ENCODE data around the gene MSS51. TPM values are rescaled to one million over a fixed set of nuclear protein-coding genes. Genes with fewer than 3 reads are reported as not detected.

MSS51 gene
- polyA plus RNA-seq, 1 donor from 2014 or later, result 8.3 TPM

DNA sequence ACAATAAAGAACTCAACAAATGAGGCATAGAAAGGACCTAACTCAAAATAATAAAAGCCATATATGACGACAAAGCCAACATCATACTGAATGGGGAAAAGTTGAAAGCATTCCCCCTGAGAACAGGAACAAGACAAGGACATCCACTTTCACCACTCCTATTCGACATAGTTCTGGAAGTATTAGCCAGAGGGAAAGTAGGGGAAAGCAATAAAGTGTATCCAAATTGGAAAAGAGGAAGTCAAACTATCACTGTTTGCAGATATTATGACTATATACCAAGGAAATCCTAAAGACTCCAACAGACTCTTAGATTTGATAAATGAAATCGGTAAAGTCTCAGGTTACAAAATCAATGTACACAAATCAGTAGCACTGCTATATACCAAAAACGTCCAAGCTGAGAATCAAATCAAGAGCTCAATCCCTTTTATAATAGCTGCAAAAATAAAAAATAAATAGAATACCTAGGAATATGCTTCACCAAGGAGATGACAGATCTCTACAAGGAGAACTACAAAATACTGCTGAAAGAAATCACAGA is 24.3 kb downstream of the MSS51 start:
- TF ChIP-seq, protein P1, sequence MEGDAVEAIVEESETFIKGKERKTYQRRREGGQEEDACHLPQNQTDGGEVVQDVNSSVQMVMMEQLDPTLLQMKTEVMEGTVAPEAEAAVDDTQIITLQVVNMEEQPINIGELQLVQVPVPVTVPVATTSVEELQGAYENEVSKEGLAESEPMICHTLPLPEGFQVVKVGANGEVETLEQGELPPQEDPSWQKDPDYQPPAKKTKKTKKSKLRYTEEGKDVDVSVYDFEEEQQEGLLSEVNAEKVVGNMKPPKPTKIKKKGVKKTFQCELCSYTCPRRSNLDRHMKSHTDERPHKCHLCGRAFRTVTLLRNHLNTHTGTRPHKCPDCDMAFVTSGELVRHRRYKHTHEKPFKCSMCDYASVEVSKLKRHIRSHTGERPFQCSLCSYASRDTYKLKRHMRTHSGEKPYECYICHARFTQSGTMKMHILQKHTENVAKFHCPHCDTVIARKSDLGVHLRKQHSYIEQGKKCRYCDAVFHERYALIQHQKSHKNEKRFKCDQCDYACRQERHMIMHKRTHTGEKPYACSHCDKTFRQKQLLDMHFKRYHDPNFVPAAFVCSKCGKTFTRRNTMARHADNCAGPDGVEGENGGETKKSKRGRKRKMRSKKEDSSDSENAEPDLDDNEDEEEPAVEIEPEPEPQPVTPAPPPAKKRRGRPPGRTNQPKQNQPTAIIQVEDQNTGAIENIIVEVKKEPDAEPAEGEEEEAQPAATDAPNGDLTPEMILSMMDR (IDR thresholded peaks at IDR 0.05; ENCODE audit: poor library complexity, severe bottlenecking), result no peak
- no peak for TF ChIP-seq POLR2AphosphoS5 (IDR thresholded peaks at IDR 0.05)
- no peak for TF ChIP-seq SMC3 (conservative IDR thresholded peaks at IDR 0.05; ENCODE audit: poor library complexity)
- no peak for TF ChIP-seq MXI1 (conservative IDR thresholded peaks at IDR 0.05; ENCODE audit: poor library complexity, severe bottlenecking)
- TF ChIP-seq REST (IDR thresholded peaks at IDR 0.05; ENCODE audit: borderline replicate concordance), result no peak
- no peak for TF ChIP-seq EP300 (conservative IDR thresholded peaks at IDR 0.05; ENCODE audit: poor library complexity, severe bottlenecking)
- TF ChIP-seq EZH2 (IDR thresholded peaks at IDR 0.05; ENCODE audit: borderline replicate concordance, insufficient read depth, low read length, poor library complexity, severe bottlenecking), result no peak
- no peak for TF ChIP-seq TAF1 (IDR thresholded peaks at IDR 0.05; ENCODE audit: low read depth)
- TF ChIP-seq RAD21 (conservative IDR thresholded peaks at IDR 0.05), result no peak
- Histone ChIP-seq H3K36me3 (ENCODE audit: insufficient read depth, low read length) (no peaks in the 10 kb centered on the region), H4K20me1 (ENCODE audit: insufficient read depth) (no peaks in the 10 kb centered on the region), H3K9me3 (ENCODE audit: low read length) (no peaks in the 10 kb centered on the region), H3K4me2 (ENCODE audit: low read length) (no peak overlapping the region), H3K9ac (ENCODE audit: low read length) (no peak overlapping the region), H3K27ac (ENCODE audit: low read length) (no peak overlapping the region), H3K4me3 (ENCODE audit: low read length) (no peak overlapping the region), H3K79me2 (replicated peaks; ENCODE audit: insufficient read depth, low read length) (no peaks in the 10 kb centered on the region), H3F3A (ENCODE audit: insufficient read depth, low read length, poor library complexity, severe bottlenecking) (no peaks in the 10 kb centered on the region), H3K9me2 (ENCODE audit: insufficient read depth, low read length) (no peaks in the 10 kb centered on the region), H2AFZ (ENCODE audit: low read depth, low read length) (no peak overlapping the region), H3K27me3 (ENCODE audit: insufficient read depth, low read depth, low read length) (no peaks in the 10 kb centered on the region)

GRCh38 chr10:73408061-73408460 is 25.3 kb downstream of the MSS51 start:
- Histone ChIP-seq H3K36me3 (ENCODE audit: insufficient read depth, low read length) (no peaks in the 10 kb centered on the region), H3K79me2 (replicated peaks; ENCODE audit: insufficient read depth, low read length) (no peaks in the 10 kb centered on the region), H3K4me3 (ENCODE audit: low read length) (no peak overlapping the region), H3K27ac (ENCODE audit: low read length) (no peak overlapping the region), H3K4me2 (ENCODE audit: low read length) (no peak overlapping the region), H3K9me2 (ENCODE audit: insufficient read depth, low read length) (no peaks in the 10 kb centered on the region), H3K9me3 (ENCODE audit: low read length) (no peaks in the 10 kb centered on the region), H3K27me3 (ENCODE audit: insufficient read depth, low read depth, low read length) (no peaks in the 10 kb centered on the region), H3K9ac (ENCODE audit: low read length) (no peak overlapping the region), H3F3A (ENCODE audit: insufficient read depth, low read length, poor library complexity, severe bottlenecking) (no peaks in the 10 kb centered on the region), H4K20me1 (ENCODE audit: insufficient read depth) (no peaks in the 10 kb centered on the region), H2AFZ (ENCODE audit: low read depth, low read length) (no peak overlapping the region)
- TF ChIP-seq REST (IDR thresholded peaks at IDR 0.05; ENCODE audit: borderline replicate concordance), result no peak
- no peak for TF ChIP-seq TAF1 (IDR thresholded peaks at IDR 0.05; ENCODE audit: low read depth)
- no peak for TF ChIP-seq EZH2 (IDR thresholded peaks at IDR 0.05; ENCODE audit: borderline replicate concordance, insufficient read depth, low read length, poor library complexity, severe bottlenecking)
- no peak for TF ChIP-seq RAD21 (conservative IDR thresholded peaks at IDR 0.05)
- TF ChIP-seq POLR2AphosphoS5 (IDR thresholded peaks at IDR 0.05), result no peak
- TF ChIP-seq, protein P1 (IDR thresholded peaks at IDR 0.05; ENCODE audit: poor library complexity, severe bottlenecking), result no peak
- no peak for TF ChIP-seq EP300 (conservative IDR thresholded peaks at IDR 0.05; ENCODE audit: poor library complexity, severe bottlenecking)
- no peak for TF ChIP-seq SMC3 (conservative IDR thresholded peaks at IDR 0.05; ENCODE audit: poor library complexity)
- TF ChIP-seq MXI1 (conservative IDR thresholded peaks at IDR 0.05; ENCODE audit: poor library complexity, severe bottlenecking), result no peak
